ENCODE measurements around the gene PAXX. TPM values are rescaled to one million over a fixed set of nuclear protein-coding genes. Genes with fewer than 3 reads are reported as not detected.

Gene PAXX
- total RNA-seq, 5 donors from 2014 or later (not counting 1 experiment from before 2014, with no cell fraction given), result 81.3 to 173 (median 127) TPM

DNA sequence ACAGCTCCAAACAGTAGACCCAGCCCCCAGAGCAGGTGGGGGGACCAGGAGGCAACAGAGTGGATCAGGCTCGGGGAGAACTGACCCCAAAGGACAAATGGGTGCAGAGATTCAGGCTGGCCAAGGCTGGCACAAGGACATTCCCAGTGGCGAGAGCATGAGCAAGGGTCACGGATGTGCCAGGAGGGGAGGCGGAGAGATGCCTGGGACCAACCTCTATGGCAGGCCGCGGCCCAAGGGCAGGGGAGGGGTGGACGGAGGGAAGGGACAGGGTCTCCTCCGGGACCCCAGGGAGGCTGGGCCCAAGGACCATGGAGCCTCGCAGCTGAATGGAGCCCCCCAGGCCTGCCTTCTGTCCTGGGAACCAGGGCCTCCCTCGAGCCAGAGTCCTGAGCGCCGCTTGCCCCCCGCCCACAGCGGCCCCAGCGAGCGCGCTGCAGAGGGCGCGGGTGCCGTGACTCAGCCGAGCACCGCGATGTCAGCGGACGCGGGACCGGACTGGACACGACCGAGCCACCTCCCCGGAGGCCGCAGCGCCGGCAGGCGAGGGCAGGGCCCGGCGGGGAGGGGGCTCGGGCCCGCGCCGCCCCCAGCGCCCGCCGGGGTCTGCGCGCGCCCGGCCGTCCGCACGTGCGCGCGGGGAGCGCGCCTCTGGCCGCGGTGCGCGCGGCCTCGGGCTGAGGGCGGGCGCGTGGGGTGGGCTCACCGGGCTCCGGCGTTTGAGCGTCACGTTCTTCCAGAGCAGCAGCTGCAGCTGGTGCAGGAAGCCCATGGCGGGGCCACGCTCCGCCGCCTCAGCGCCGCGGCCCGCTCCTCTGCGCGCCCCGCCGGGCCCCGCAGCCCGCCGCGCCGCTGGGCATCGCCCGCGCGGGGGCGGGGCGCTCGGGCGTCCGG lies 35.4 kb downstream of the PAXX start, which contains the start of gene ABCA2:
Gene ABCA2 (minus strand): TSS at position 869 of the 894 bp plus-strand sequence. CDS start 97 bp downstream, at position 772.
- Mint-ChIP-seq H3K4me1 (peaks cover 35 to 49% (median 42%) of the 10 kb centered on the region in 3 donors), H3K36me3 (no peaks in the 10 kb centered on the region), H3K9me3 (no peaks in the 10 kb centered on the region), H3K4me3 (peak within 1 kb of the TSS; percentile 79 to 82 (median 80)), H3K27ac (peak within 1 kb of the TSS; percentile 88 to 90), H3K27me3 (no peaks in the 10 kb centered on the region)
- Histone ChIP-seq H3K4me3 (ENCODE audit: control insufficient read depth in 1 of 2, extremely low read depth in 1 of 2, low read length in 1 of 2) (peak within 1 kb of the TSS; percentile 79 to 81), H3K27ac (ENCODE audit: low read length) (peak within 1 kb of the TSS; percentile 59), H3K4me1 (ENCODE audit: control insufficient read depth in 1 of 2, extremely low read depth in 1 of 2, insufficient read depth in 2 of 2, low read length in 2 of 2) (peaks cover 20 to 77% of the 10 kb centered on the region in 2 experiments), H3K27me3 (replicated peaks in 1 of 2; ENCODE audit: control insufficient read depth in 2 of 2, extremely low read depth in 1 of 2, insufficient read depth in 2 of 2, low read length in 1 of 2) (peaks cover 0 to 13% of the 10 kb centered on the region in 2 experiments), H3K36me3 (ENCODE audit: control insufficient read depth in 2 of 2, extremely low read depth in 1 of 2, insufficient read depth in 1 of 2, low read length in 1 of 2) (no peaks in the 10 kb centered on the region), H3K9me3 (no peaks in the 10 kb centered on the region)
- no peak for DNase-seq
- no peak for ATAC-seq (replicated peaks in 1 of 4)
- WGBS (ENCODE audit: insufficient coverage), result 5% methylated on average over 93 of the region's 95 CpGs
- CTCF ChIA-PET, result interaction anchor here (0.6 kb wide), 2 partner anchors 32 to 58 kb away, joined by 3 to 5 read pairs; no protein-coding TSS in a partner anchor
- POLR2A ChIA-PET, result no interaction called here

DNA sequence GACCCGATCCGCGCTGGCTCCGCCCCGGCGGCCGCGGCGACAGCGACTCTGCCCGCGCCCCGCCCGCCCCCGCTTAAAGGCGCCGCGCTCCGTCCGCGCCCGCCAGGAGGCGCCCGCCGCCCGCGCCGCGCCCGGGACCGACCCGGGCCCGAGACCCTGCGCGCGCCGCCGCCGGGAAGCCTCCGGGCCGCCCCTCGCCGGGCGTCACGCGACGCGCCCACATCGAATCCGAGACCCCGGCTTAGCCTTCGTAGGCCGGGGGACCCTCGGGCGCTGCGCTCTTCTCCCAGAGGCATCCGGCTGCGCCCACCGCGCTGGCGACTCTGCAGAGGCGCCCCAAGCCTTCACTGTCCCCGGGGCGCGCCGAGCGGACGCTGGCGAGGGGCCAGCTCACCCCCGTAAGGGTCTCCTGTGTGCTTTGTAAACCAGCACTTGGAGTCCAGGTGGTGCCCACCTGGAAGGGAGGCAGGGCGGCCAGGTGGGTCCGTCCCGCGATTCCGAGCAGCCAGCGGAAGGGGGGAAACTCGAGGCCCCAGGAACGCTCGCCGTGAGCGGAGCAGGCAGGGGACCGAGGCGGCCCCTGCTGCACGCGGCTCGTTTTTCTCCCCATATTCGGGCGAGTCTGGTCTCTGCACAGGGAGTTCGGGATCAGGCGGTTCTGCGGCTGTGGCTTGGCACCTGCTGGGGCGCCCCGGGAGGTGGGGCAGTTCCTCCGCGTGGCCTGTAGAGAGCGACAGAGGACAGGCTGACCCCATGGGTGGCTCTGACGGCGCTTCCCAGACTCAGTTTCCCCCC lies 36.2 kb downstream of the PAXX start:
- Mint-ChIP-seq H3K27ac (peak overlapping the region; percentile 88 to 90), H3K27me3 (no peaks in the 10 kb centered on the region), H3K9me3 (no peaks in the 10 kb centered on the region), H3K36me3 (no peaks in the 10 kb centered on the region), H3K4me1 (peaks cover 36 to 55% (median 45%) of the 10 kb centered on the region in 3 donors), H3K4me3 (peak overlapping the region; percentile 73 to 79 (median 79))
- peak overlapping the region; percentile 59 for H3K27ac ChIP-seq (ENCODE audit: low read length)
- WGBS (ENCODE audit: insufficient coverage), result under 1% methylated on average over 95 of the region's 98 CpGs
- peaks cover 0 to 13% of the 10 kb centered on the region in 2 experiments for H3K27me3 ChIP-seq (replicated peaks in 1 of 2; ENCODE audit: control insufficient read depth in 2 of 2, extremely low read depth in 1 of 2, insufficient read depth in 2 of 2, low read length in 1 of 2)
- peak in 32 of 35 experiments; percentile 26 to 89 (median 56) for DNase-seq
- H3K9me3 ChIP-seq, result no peaks in the 10 kb centered on the region
- H3K4me1 ChIP-seq (ENCODE audit: control insufficient read depth in 1 of 2, extremely low read depth in 1 of 2, insufficient read depth in 2 of 2, low read length in 2 of 2), result peaks cover 20 to 84% of the 10 kb centered on the region in 2 experiments
- no peaks in the 10 kb centered on the region for H3K36me3 ChIP-seq (ENCODE audit: control insufficient read depth in 2 of 2, extremely low read depth in 1 of 2, insufficient read depth in 1 of 2, low read length in 1 of 2)
- ChIA-PET CTCF (interaction anchor here (0.6 to 1.9 kb wide), 12 partner anchors 15 to 237 kb away, joined by 3 to 9 read pairs (median 3); partner anchors contain the start of genes AJM1 (in 1 of the 2), PAXX (in 1 of the 2), RNF208 (in 1 of the 2) and TMEM141 (in 1 of the 2)), POLR2A (no interaction called here)
- peak; percentile 74 to 83 (median 78) for ATAC-seq (replicated peaks in 1 of 4)
- H3K4me3 ChIP-seq (ENCODE audit: control insufficient read depth in 1 of 2, extremely low read depth in 1 of 2, low read length in 1 of 2), result peak overlapping the region; percentile 79 to 81

DNA sequence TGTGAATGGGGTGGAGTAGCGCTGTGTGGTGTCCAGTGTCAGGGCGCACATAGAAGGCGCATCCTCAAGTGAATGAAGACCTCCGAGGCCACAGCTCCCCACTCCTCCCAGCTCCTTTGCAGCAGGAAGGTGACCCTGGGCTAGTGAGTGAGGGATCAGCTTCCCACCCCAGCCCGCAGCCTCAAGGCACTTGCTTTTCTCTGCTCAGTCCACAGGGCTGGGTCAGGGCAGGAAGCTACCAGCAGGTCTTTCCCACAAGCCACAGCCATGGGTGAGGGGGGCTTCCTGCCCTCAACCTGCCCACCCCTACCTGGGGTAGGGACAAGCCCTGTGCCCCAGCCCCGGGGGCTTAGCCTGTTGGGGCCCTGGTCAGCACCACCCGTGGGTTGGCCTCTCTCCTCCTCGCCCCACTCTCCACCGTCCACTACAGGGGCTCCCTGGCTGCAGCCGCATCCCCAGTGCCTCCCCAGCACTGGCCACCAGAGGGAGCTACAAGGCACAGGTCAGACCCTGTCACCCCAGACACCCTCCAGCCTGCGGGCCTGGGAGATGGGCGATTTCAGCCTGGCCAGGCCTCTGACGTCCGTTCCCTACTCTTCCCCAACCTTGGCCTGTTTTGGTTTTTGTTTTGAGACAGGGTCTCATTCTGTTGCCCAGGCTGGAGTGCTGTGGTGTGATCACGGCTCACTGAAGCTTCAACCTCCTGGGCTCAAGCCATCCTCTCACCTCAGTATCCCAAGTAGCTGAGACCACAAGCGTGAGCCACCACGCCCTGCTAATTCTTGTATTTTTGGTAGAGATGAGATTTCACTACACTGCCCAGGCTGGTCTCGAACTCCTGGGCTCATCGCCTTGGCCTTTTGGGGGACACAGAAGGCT lies 37.1 kb downstream of the PAXX start:
- Mint-ChIP-seq H3K4me3 (peak overlapping the region; percentile 73 to 79 (median 79)), H3K27ac (peak overlapping the region; percentile 88 to 90), H3K27me3 (no peaks in the 10 kb centered on the region), H3K4me1 (peaks cover 41 to 57% (median 49%) of the 10 kb centered on the region in 3 donors), H3K9me3 (no peaks in the 10 kb centered on the region), H3K36me3 (no peaks in the 10 kb centered on the region)
- Histone ChIP-seq H3K27me3 (replicated peaks in 1 of 2; ENCODE audit: control insufficient read depth in 2 of 2, extremely low read depth in 1 of 2, insufficient read depth in 2 of 2, low read length in 1 of 2) (peaks cover 0 to 13% of the 10 kb centered on the region in 2 experiments), H3K36me3 (ENCODE audit: control insufficient read depth in 2 of 2, extremely low read depth in 1 of 2, insufficient read depth in 1 of 2, low read length in 1 of 2) (no peaks in the 10 kb centered on the region), H3K9me3 (no peaks in the 10 kb centered on the region), H3K4me3 (ENCODE audit: control insufficient read depth in 1 of 2, extremely low read depth in 1 of 2, low read length in 1 of 2) (peak overlapping the region; percentile 79 to 81), H3K27ac (ENCODE audit: low read length) (peak overlapping the region; percentile 59), H3K4me1 (ENCODE audit: control insufficient read depth in 1 of 2, extremely low read depth in 1 of 2, insufficient read depth in 2 of 2, low read length in 2 of 2) (peaks cover 20 to 91% of the 10 kb centered on the region in 2 experiments)
- peak; percentile 19 to 41 (median 24) for ATAC-seq (replicated peaks in 1 of 4)
- CTCF ChIA-PET, result interaction anchor here in 1 of 2 donors (0.6 to 1.9 kb wide), 15 partner anchors 15 to 251 kb away, joined by 3 to 10 read pairs (median 4); partner anchors contain the start of genes AJM1, PAXX, RNF208 and TMEM141
- DNase-seq, result peak in 29 of 35 experiments; percentile 31 to 80 (median 55)
- 17% methylated on average over 6 of the region's 19 CpGs for WGBS (ENCODE audit: insufficient coverage)
- POLR2A ChIA-PET, result no interaction called here

DNA sequence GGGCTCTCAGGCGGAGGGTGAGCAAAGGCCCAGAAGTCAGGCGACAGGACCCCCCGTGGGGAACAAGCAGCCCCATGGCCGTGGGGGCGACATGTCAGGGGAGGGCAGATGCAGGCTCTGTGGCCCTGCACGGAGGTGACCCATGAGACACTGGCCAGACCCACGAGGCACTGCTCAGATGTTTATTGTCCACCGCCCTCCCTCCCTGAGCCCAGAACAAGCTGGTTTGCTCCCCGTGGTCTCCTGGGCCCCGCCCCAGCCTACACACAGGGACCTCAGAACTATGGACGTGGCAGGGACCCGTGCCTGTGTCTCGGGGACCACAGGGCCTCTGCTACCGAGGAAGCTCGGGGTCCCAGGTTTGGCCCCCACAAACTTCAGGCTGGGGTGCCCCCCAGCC lies 37.8 kb downstream of the PAXX start:
- POLR2A ChIA-PET, result interaction anchor here in 1 of 2 donors (0.5 kb wide), 1 partner anchor 36 kb away, joined by 3 read pairs; no protein-coding TSS in a partner anchor
- no peaks in the 10 kb centered on the region for H3K9me3 ChIP-seq
- ATAC-seq (replicated peaks in 1 of 4) (no peak), DNase-seq (no peak)
- Mint-ChIP-seq H3K36me3 (no peaks in the 10 kb centered on the region), H3K27me3 (no peaks in the 10 kb centered on the region), H3K27ac (peak overlapping the region; percentile 81 to 90), H3K4me3 (peak overlapping the region; percentile 73 to 79 (median 79)), H3K4me1 (peaks cover 48 to 62% (median 56%) of the 10 kb centered on the region in 3 donors), H3K9me3 (no peaks in the 10 kb centered on the region)
- H3K4me1 ChIP-seq (ENCODE audit: control insufficient read depth in 1 of 2, extremely low read depth in 1 of 2, insufficient read depth in 2 of 2, low read length in 2 of 2), result peaks cover 22 to 91% of the 10 kb centered on the region in 2 experiments
- H3K4me3 ChIP-seq (ENCODE audit: control insufficient read depth in 1 of 2, extremely low read depth in 1 of 2, low read length in 1 of 2), result peak overlapping the region in 1 of 2 donors; percentile 79
- 50% methylated on average over 10 of the region's 15 CpGs for WGBS (ENCODE audit: insufficient coverage)
- no peaks in the 10 kb centered on the region for H3K36me3 ChIP-seq (ENCODE audit: control insufficient read depth in 2 of 2, extremely low read depth in 1 of 2, insufficient read depth in 1 of 2, low read length in 1 of 2)
- CTCF ChIA-PET, result interaction anchor here in 1 of 2 donors (0.8 to 1.9 kb wide), 9 partner anchors 14 to 252 kb away, joined by 3 to 10 read pairs (median 5); partner anchors contain the start of genes PAXX and TUBB4B
- peaks cover 0 to 13% of the 10 kb centered on the region in 2 experiments for H3K27me3 ChIP-seq (replicated peaks in 1 of 2; ENCODE audit: control insufficient read depth in 2 of 2, extremely low read depth in 1 of 2, insufficient read depth in 2 of 2, low read length in 1 of 2)
- H3K27ac ChIP-seq (ENCODE audit: low read length), result peak overlapping the region; percentile 59
